GM15510 (cell line): ENCODE data around the gene CHRNG.

Experiments used
- POLR2A ChIP-seq: IDR thresholded peaks from 3 replicates; pipeline ENCODE4 v1.6.1; 2011; ENCODE audit warnings: borderline replicate concordance; ENCODE audit not compliant: insufficient read length; ENCODE audit errors: extremely low read depth

The CHRNG gene

GRCh38 chr2:232592772-232593395, 53.4 kb downstream of the CHRNG start:
- no peak for TF ChIP-seq POLR2A

GRCh38 chr2:232593982-232594381, 54.5 kb downstream of the CHRNG start:
- TF ChIP-seq POLR2A, result no peak
